Middle frontal gyrus (tissue), 1 donor: ENCODE data around the gene SLC25A47.
"Not testable (repeated sequence)": the region's sequence is repeated elsewhere in the genome, so short reads cannot be mapped to it uniquely, and the experiment has no call there.

Experiments used
- DNase-seq: peaks from one replicate; pipeline ENCODE4 v3.0.0-alpha.2; 2015; ENCODE audit warnings: low spot score; ENCODE audit errors: extremely low spot score

SLC25A47 gene

GRCh38 chr14:100304825-100305323 is 18.3 kb upstream of the SLC25A47 start:
- DNase-seq: no peak

GRCh38 chr14:100305324-100306100 is 17.6 kb upstream of the SLC25A47 start:
- DNase-seq: no peak

DNA sequence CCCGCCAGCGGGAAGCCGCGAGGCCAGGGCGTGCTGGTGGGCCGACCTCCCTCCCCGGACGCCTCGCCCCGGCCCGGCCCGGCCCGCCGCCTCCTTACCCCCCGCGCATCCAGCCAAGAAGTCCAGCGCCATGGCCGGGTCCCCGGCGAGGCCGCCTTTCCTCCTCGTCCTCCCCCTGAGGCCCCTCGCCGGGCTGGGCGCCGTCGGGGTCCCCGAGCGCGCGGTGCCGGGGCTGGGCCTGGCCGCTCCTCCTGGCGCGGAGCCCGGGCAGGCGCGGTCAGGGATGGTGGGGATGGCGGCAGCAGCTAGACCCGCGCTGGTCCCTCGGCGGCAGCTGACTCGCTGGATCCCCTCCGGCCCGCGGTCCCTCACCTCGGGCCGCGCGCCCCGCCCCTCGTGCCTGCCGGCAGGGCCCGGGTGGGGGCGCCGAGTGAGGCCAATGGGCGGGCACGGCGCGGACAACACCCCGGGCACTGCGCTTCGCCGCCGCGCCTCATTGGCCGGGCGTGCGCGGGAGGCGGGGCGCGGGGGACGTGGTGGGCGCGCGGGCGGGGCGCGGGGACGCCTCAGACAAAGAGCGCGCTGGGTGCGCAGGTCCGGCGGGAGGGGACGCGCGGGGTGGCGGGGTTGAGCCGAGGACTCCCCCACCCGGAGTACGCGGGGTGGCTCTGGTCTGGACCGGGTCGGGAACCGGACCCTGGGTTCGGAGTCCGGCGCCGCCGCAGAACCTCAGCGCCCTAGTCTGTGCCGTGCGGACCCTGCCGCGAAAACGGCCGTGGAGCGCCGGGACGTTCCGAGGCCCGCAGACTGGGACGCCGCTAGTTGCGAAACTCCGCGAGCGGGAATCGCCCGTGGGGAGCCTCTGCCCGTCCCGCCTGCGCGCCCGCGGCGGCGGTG is 16.8 kb upstream of the SLC25A47 start, which contains the start of gene SLC25A29:
TSS of gene SLC25A29 (minus strand) at position 344 of the 897 bp plus-strand sequence. CDS start at position 132, 212 bp downstream.
- DNase-seq: peak; percentile 88

DNA sequence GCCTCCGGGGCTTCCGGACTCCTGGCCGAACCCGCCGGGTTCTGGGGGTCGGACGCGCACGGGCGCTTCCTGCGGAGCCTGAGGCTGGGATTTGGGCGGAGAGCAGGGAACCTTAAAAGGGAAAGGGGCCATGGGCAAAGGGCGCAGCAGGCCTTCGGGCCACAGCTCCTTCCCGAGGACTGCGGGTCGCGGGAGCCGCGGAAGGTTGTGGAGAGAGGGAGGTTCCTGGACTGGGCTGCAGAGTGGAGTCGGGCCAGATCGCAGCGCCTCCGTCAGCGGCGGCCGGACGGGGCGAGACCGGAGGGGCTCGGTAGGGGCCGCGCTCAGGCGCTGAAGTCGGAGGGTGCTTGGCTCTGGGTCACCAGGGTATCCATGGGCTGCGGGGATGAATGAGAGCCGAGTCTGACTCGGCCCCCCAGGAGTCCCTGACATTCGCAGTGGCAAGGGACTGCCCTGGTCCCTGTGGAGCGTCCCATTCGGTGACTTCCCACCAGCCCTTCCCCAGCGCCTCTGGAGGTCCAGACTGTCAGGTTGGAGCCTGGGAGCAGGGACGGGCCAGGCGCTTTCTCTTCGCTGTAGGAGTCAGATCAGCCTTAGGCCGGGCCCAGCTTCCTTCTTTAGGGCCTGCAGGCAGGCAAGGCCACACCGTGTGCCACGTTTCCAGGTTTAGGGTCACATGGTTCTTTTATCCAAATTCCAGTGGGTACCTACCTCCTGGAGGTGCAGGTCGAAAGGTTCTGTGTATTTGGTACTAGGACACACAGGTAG is 16.0 kb upstream of the SLC25A47 start:
- DNase-seq: no peak

- no peak for DNase-seq
These were observed 15.2 kb upstream of the SLC25A47 start for GRCh38 chr14:100307766-100308426.

DNA sequence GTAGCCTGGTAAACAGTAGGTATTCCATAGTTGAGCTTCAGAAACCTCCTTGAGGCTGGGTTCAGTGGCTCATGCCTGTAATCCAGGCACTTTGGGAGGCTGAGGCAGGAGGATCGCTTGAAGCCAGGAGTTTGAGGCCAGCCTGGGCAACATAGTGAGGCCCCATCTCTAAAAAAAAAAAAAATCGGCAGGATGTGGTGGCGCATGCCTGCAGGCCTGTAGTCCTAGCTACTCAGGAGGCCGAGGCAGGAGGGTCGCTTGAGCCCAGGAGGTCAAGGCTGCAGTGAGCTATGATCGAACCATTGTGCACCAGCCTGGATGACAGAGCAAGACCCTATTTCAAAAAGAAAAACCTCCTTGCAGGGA is 14.7 kb upstream of the SLC25A47 start:
- not testable (repeated sequence) for DNase-seq

- DNase-seq: no peak
These were observed 14.0 kb upstream of the SLC25A47 start for GRCh38 chr14:100309028-100309737.

DNA sequence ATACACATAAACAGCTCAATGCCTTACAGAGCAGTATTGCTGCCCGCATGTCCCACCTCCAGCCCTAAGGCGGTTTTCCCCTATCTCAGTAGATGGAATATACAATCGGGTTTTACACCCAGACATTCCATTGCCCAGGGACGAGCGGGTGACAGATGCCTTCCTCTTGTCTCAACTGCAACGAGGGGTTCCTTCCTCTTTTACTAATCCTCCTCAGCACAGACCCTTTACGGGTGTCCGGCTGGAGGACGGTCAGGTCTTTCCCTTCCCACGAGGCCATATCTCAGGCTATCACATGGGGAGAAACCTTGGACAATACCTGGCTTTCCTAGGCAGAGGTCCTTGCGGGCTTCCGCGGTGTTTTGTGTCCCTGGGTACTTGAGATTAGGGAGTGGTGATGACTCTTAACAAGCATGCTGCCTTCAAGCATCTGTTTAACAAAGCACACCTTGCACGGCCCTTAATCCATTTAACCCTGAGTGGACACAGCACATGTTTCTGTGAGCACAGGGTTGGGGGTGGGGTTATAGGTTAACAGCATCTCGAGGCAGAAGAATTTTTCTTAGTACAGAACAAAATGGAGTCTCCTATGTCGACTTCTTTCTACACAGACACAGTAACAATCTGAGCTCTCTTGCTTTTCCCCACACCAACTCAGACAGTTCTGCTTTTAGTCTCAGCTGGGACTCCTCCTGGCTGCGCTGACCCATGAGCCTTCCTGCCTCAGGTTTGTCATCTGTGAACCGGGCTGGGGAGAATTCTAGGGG is 10.8 kb upstream of the SLC25A47 start:
- not testable (repeated sequence) for DNase-seq

- no peak for DNase-seq
These were observed 10.2 kb upstream of the SLC25A47 start for GRCh38 chr14:100312877-100313400.

- no peak for DNase-seq
These were observed 9.5 kb upstream of the SLC25A47 start for GRCh38 chr14:100313464-100314230.

DNA sequence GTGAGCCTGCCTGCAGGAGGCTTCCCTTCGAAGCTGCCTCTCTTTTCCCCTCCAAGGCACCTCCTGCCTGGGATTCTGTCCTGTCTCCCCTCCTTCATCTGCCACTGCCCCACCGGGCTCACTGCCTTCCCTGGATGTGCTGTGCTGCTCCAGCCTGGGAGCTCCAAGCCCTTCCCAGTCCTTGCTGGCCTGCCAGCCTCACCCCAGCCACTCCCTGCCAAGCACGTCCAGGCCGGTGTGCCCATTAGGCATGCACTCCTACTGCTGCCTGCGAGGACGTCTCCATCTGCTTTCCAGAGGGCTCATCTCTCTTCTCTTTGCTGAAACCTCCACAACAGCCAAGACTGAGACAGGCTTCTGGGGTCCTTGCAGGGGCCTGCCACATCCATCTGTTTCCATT is 8.4 kb upstream of the SLC25A47 start:
- no peak for DNase-seq

GRCh38 chr14:100317389-100317788 is 5.8 kb upstream of the SLC25A47 start:
- DNase-seq: no peak

DNA sequence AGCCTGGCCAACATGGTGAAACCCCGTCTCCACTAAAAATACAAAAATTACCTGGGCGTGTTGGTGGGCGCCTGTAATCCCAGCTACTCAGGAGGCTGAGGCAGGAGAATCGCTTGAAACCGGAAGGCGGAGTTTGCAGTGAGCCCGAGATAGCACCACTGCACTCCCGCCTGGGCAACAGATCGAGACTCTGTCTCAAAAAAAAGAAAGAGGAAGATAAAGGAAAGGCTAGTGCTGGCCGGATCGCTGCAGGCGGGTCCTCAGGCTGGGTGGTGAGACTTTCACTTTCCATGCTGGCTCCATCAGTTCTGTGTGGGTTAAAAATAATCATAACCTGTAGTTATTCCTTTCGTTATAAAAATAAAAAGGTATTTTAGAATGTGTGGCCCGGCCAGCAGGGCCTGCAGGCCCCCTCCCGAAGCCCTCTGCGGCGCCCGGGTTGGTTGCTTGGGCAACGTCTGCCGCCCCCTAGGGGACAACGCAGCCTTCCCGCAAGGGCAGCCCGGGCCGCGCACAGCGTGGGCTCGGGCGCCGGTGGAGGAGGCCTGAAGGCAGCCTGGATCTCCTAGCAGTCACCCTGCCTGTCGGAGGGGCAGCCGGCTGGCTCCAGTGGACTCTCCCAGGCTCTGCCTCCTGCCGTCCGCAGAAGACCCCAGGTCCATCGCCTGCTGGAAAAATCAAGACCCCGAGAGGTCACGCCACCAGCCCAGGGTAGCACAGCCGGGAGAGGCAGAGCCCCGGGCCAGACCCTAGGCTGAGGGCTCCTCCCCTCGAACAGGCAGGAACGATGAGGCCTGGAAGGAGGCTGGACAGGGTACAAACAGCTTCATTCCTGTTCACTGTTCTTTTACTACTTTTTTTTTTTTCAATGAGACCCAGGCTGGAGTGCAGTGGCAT is 5.0 kb upstream of the SLC25A47 start:
- no peak for DNase-seq

- DNase-seq: no peak
These were observed 2.8 kb upstream of the SLC25A47 start for GRCh38 chr14:100320157-100320856.

GRCh38 chr14:100321473-100322137 is 1.5 kb upstream of the SLC25A47 start:
- no peak for DNase-seq
